Hair follicle dermal papilla cell (primary cell): Measurements from ENCODE around the gene SLC25A27. TPM values are rescaled to one million over a fixed set of nuclear protein-coding genes. Genes with fewer than 3 reads are reported as not detected.

Experiments used
- total RNA-seq: library from RNA; depleted of rRNA; stranded (reverse); fragments of >200 nt; gene quantifications from 2 replicates; pipeline ENCODE4 v1.2.3, GENCODE V29; 2012

The SLC25A27 gene, protein sequence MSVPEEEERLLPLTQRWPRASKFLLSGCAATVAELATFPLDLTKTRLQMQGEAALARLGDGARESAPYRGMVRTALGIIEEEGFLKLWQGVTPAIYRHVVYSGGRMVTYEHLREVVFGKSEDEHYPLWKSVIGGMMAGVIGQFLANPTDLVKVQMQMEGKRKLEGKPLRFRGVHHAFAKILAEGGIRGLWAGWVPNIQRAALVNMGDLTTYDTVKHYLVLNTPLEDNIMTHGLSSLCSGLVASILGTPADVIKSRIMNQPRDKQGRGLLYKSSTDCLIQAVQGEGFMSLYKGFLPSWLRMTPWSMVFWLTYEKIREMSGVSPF
- total RNA-seq = 8.4 and 9.1 TPM in 2 replicates

GRCh38 chr6:46652603-46653438, at the start of gene SLC25A27, which contains the start of gene CYP39A1:
SLC25A27 (plus strand) TSS chr6:46652975; CDS start chr6:46653193, 218 bp downstream.
CYP39A1 (minus strand) TSS chr6:46652818; CDS start chr6:46652582, 236 bp downstream.

GRCh38 chr6:46687619-46688097, 34.9 kb downstream of the SLC25A27 start, which contains the start of gene TDRD6:
TDRD6 (plus strand) TSS chr6:46687885; CDS start chr6:46688129, 244 bp downstream.

Other genes with a start within 250 kb of the SLC25A27 start
- 22.7 and 37.2 TPM in 2 replicates for gene RCAN2, start 161.5 kb upstream of the SLC25A27 start, total RNA-seq
- 4.4 and 4.5 TPM in 2 replicates for gene CYP39A1, start 157 bp upstream of the SLC25A27 start, total RNA-seq
- 0.12 and 0.16 TPM in 2 replicates for gene TDRD6, start 34.9 kb downstream of the SLC25A27 start, total RNA-seq
- not detected in 2 replicates for gene PLA2G7, start 82.4 kb downstream of the SLC25A27 start, total RNA-seq
- gene ANKRD66, start 94.0 kb downstream of the SLC25A27 start, total RNA-seq = not detected in 2 replicates
- gene MEP1A, start 140.4 kb downstream of the SLC25A27 start, total RNA-seq = not detected in 2 replicates